HG03025 (cell line): Measurements from ENCODE around the gene IL1B.
"Not testable (repeated sequence)": the region's sequence is repeated elsewhere in the genome, so short reads cannot be mapped to it uniquely, and the experiment has no call there.

Experiments used
- ATAC-seq: cut with Tn5 transposase; IDR thresholded peaks from one replicate; pipeline ENCODE4 v1.9.1; 2021; ENCODE audit warnings: mild to moderate bottlenecking, moderate library complexity; ENCODE audit not compliant: unreplicated experiment, low FRiP score

IL1B gene

GRCh38 chr2:112859406-112860183 is 23.0 kb upstream of the IL1B start:
- ATAC-seq = not testable (repeated sequence)

GRCh38 chr2:112850588-112850987 is 14.0 kb upstream of the IL1B start:
- no peak for ATAC-seq

DNA sequence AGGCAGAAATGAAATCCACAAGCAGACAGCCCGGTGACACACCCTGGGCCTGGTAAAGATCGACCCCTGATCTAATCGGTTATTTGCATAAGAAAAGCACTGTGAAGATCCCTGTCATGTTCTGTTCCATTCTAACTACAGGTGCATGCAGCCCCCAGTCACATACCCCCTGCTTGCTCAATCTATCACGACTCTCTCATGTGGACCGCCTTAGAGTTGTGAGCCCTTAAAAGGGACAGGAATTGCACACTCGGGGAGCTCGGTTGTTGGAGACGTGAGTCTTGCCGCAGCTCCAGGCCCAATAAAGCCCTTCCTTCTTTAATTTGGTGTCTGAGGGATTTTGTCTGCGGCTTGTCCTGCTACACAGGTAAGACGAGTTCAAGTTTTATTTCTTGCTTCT is 13.4 kb upstream of the IL1B start:
- ATAC-seq = no peak

- no peak for ATAC-seq
These were observed 12.3 kb upstream of the IL1B start for GRCh38 chr2:112848833-112849232.

DNA sequence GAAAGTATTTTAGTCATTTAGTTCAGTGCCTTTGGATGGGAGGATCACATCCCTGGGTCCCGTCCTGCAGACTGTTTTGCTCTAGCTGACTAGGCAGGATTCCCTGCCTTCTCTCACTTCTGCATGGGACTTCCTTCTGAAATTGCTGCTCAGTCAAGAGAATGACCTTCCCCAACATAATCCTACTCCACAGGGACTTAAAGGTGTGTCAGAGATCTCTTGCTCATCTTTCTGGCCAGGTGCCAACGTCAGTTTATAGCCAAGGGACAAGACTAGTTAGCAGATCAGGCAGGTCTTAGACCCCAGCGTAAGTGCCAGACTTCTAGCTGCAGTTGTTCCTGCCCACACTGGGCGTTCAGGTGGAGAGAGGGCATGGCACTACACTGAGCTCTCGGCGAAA is 9.5 kb upstream of the IL1B start:
- no peak for ATAC-seq

- ATAC-seq = no peak
These were observed 7.3 kb upstream of the IL1B start for GRCh38 chr2:112843836-112844235.

DNA sequence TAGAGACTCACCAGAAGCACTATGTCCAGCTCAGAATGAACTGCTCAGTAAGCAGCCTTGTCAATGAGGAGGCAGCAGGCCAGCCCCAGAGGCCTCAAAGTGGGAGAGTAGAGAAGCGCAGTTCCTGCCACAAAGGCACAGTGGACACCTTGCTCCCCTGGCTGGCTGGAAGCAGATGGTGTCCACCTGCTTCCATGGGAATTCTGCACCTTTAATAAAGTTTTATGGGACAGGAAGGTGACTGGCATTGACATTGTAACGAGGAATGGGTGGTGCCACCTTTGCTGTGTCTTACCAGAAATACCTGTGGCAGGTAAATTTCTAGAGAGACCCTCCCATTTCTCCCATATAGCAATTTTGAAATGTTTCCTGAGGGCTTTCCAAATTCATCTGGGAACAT is 6.7 kb upstream of the IL1B start:
- no peak for ATAC-seq

GRCh38 chr2:112841295-112842044 is 4.9 kb upstream of the IL1B start:
- ATAC-seq = no peak

DNA sequence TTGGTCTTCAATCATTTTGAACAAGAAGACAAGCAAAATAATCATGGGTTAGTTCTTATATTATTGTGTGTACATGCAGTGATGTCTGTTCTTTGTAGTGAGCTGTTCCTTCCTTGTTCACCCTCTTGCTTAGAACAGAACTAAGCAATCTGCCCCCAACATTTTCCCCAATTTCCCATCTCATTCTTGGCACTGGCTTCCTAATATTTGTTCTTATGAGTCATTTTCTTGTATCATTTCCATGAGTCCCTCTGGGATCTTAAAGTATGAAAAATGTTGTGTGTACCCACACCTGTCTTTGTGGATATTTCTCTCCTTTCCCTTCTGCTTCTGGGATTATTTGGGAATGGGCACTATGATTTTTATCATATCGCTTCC is 3.5 kb upstream of the IL1B start:
- ATAC-seq = no peak

GRCh38 chr2:112839407-112840067 is 3.0 kb upstream of the IL1B start:
- no peak for ATAC-seq

DNA sequence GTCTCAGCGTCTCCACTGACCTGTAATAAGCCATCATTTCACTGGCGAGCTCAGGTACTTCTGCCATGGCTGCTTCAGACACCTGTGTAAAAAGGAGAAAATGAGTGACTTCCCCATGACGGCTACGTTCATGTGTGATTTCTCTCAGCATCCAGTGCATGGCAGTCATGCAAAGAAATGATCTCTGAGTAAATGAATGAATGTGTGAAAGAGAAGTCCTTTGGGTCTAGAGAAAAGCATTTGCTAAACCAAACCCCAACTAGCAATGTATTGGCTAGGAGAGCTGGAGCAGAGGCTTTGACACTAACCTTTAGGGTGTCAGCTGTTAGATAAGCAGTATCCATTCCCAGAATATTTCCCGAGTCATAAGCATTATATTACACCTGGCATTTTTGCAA is 417 bp downstream of the IL1B start:
- no peak for ATAC-seq

DNA sequence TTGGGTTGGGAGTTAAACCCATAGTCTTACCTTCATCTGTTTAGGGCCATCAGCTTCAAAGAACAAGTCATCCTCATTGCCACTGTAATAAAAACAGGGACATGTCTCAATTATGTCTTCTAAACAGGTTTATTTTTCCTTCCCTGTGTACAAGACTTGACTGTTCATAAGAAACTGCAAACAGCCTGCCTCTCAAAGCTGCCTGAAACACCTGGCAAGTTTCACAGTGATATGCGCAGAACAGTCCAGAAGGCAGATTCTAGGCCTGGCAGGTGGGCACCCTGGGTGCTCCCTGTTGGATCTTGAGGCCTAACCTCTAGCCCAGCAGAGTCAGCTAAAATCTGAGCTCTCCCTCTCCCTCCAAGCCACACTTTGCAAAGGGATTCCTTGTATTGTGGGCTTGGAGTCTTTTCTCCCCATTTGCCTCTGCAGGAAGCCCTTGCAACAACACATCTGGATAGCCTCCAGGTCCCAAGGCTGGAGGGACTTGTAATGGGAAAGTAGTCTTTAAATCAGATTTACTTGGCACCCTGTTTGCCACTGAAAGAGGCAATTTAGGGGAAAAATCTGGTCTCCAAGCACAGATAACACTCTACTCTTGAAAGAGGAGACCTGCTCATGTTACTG is 930 bp downstream of the IL1B start:
- ATAC-seq = no peak

- no peak for ATAC-seq
These were observed 1.5 kb downstream of the IL1B start for GRCh38 chr2:112835061-112835501.

DNA sequence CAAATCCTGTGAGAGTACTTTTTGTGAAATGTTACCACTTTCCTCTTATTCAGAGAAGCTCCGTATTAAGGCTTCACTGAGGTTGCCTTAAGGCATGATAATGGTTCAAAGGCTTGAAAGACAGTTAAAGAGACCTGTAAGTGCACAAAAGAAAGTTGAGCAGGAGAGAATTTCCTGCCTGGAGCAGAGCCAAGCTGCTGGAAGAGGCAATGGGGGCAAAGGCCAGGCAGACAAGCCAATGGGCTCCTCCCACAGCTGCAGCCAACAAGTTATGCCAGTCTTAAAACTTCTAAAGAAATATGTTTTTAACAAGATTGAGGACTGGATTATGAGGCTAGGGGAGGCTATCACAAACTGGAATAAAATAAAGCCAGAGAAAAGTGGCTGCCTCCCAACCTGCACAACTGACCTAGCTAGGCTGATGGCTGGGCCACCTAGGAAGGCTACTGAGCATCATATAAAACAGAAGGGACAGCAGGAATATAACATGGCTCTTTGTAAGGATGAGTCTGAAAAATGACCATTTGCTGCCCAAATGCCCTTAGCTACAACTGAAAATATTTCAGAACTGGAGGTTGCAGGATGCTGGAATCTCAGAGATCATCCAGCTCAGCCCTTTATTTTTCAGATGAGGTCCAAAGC is 2.1 kb downstream of the IL1B start:
- no peak for ATAC-seq

DNA sequence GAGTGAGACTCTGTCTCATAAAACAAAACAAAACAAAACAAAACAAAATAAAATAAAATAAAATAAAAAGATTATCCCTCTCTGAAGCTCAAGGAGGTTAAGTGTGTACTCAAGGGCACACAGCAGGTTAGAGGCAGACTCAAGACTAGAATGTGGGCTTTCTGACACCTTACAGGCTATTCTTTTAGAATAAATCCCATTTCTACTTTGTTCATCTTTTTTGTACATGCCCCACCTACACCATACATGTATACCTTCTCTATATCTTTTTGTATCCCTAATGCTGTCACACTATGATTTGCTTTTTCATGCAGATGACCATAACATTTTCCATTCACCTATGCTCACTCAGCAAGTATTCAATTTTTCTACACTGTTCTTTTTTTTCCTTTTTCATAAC is 2.6 kb downstream of the IL1B start:
- no peak for ATAC-seq

DNA sequence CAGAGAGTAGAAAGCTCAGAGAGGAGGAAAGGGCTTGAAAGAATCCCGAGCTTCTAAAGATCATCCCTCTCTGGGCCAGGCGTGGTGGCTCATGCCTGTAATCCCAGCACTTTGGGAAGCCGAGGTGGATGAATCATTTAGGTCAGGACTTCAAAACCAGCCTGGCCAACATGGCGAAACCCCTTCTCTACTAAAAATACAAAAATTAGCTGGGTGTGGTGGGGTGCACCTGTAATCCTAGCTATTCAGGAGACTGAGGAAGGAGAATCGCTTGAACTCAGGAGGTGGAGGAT is 3.0 kb downstream of the IL1B start:
- not testable (repeated sequence) for ATAC-seq

DNA sequence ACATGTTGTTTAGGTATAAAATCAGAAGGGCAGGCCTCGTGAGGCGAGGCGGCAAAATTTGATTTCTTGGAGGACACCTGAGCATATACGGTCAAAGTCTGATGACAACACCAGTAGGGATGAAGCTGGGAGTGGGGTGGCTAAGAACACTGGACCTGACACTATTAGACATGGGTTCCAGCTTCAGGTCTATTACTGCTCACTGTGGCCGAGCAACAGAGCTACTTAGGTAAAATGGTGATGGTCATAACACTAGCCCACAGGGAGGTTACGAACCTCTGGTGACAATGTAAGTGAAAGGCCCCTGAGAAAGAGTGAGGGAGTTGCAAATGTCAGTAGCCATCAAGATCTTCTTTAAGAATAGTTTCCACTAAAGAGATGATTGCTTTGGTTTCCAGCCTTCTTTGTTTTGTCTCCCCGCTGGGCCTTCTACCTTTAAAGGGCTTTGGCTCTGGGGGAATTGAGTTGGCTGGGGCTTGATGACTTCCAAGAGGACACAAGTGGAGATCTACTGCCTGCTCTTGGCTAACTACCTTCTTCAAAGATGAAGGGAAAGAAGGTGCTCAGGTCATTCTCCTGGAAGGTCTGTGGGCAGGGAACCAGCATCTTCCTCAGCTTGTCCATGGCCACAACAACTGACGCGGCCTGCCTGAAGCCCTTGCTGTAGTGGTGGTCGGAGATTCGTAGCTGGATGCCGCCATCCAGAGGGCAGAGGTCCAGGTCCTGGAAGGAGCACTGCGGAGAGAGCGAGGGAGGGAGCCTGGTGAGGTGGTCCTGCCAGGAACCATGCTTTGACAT is 3.5 kb downstream of the IL1B start:
- no peak for ATAC-seq

GRCh38 chr2:112831946-112832840 is 4.4 kb downstream of the IL1B start:
- ATAC-seq = no peak

- ATAC-seq = no peak
These were observed 5.1 kb downstream of the IL1B start for GRCh38 chr2:112831513-112831845.
